Glutamatergic neuron (in vitro differentiated cells): ENCODE data around the gene CELF4. TPM values are rescaled to one million over a fixed set of nuclear protein-coding genes. Genes with fewer than 3 reads are reported as not detected.

Experiments used
- DNase-seq: peaks from one replicate; pipeline ENCODE4 v3.0.0; 2022
- H3K27ac Mint-ChIP-seq: one replicate; pipeline ENCODE4 v1.8.0; 2020; ENCODE audit warnings: mild to moderate bottlenecking, mixed read lengths, inconsistent platforms; ENCODE audit not compliant: unreplicated experiment
- H3K27me3 Mint-ChIP-seq: one replicate; pipeline ENCODE4 v1.8.0; 2020; ENCODE audit warnings: mild to moderate bottlenecking, moderate library complexity, mixed read lengths, inconsistent platforms; ENCODE audit not compliant: unreplicated experiment
- H3K36me3 Mint-ChIP-seq: one replicate; pipeline ENCODE4 v1.8.0; 2020; ENCODE audit warnings: mild to moderate bottlenecking, mixed read lengths, inconsistent platforms; ENCODE audit not compliant: unreplicated experiment
- H3K4me1 Mint-ChIP-seq: one replicate; pipeline ENCODE4 v1.8.0; 2020; ENCODE audit warnings: mild to moderate bottlenecking, low read depth, mixed read lengths, inconsistent platforms; ENCODE audit not compliant: unreplicated experiment
- H3K4me3 Mint-ChIP-seq: one replicate; pipeline ENCODE4 v1.8.0; 2020; ENCODE audit warnings: mild to moderate bottlenecking, mixed read lengths, inconsistent platforms; ENCODE audit not compliant: unreplicated experiment
- H3K9me3 Mint-ChIP-seq: one replicate; pipeline ENCODE4 v1.8.0; 2020; ENCODE audit warnings: mild to moderate bottlenecking, moderate library complexity, mixed read lengths, inconsistent platforms; ENCODE audit not compliant: unreplicated experiment
- CTCF ChIP-seq: fragments of 200-600 bp; sonication (generic); IDR thresholded peaks from one replicate; pipeline ENCODE4 v1.5.0; 2021; ENCODE audit not compliant: partially characterized antibody, unreplicated experiment
- total RNA-seq: library from RNA; stranded (reverse); fragmentation: NEBNext Ultra II Directional; extraction: Animal tissue kit (Norgen Biotek cat#: 25700); gene quantifications from one replicate; pipeline ENCODE4 v1.2.1, GENCODE V29; 2021; ENCODE audit not compliant: unreplicated experiment

Gene CELF4
- total RNA-seq, 1 donor from 2014 or later = 38.4 TPM

DNA sequence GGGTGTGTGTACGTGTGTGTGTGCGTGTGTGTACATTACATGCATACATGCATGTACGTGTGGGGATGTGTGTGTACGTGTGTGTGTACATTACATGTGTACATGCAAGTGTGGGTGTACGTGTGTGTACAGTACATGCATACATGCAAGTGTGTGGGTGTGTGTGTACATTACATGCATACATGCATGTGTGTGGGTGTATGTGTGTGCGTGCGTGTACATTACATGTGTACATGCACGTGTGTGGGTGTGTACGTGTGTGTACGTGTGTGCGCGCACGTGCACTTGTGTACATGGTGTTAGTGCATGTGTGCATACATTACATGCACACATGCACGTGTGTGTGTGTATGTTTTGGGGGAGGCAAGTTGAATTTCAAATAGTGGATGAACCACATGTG is 300.6 kb downstream of the CELF4 start:
- H3K27ac Mint-ChIP-seq = no peak overlapping the region
- peaks cover 7% of the 10 kb centered on the region for H3K4me1 Mint-ChIP-seq
- H3K4me3 Mint-ChIP-seq = no peak overlapping the region
- H3K9me3 Mint-ChIP-seq = peaks cover 9% of the 10 kb centered on the region
- H3K36me3 Mint-ChIP-seq = peaks cover 7% of the 10 kb centered on the region
- peaks cover 18% of the 10 kb centered on the region for H3K27me3 Mint-ChIP-seq
- TF ChIP-seq CTCF = no peak
- DNase-seq = no peak

GRCh38 chr18:37261988-37262387 is 303.6 kb downstream of the CELF4 start:
- Mint-ChIP-seq H3K4me3 (peak overlapping the region; percentile 67), H3K4me1 (peaks cover 18% of the 10 kb centered on the region), H3K9me3 (peaks cover 9% of the 10 kb centered on the region), H3K36me3 (peaks cover 7% of the 10 kb centered on the region), H3K27me3 (peaks cover 16% of the 10 kb centered on the region), H3K27ac (no peak overlapping the region)
- TF ChIP-seq CTCF = no peak
- DNase-seq = no peak

- H3K27me3 Mint-ChIP-seq = peaks cover 16% of the 10 kb centered on the region
These were observed 304.3 kb downstream of the CELF4 start for GRCh38 chr18:37261246-37261840.

GRCh38 chr18:37260367-37261093 is 305.1 kb downstream of the CELF4 start:
- peaks cover 9% of the 10 kb centered on the region for H3K9me3 Mint-ChIP-seq
- peaks cover 7% of the 10 kb centered on the region for H3K36me3 Mint-ChIP-seq
- H3K4me1 Mint-ChIP-seq = peaks cover 18% of the 10 kb centered on the region
- no peak overlapping the region for H3K4me3 Mint-ChIP-seq
- no peak for TF ChIP-seq CTCF
- no peak overlapping the region for H3K27ac Mint-ChIP-seq
- no peak for DNase-seq
- peaks cover 16% of the 10 kb centered on the region for H3K27me3 Mint-ChIP-seq

More at GRCh38 chr18:37261246-37261840, 304.3 kb downstream of the CELF4 start:
- TF ChIP-seq CTCF = no peak
- Mint-ChIP-seq H3K36me3 (peaks cover 7% of the 10 kb centered on the region), H3K4me1 (peaks cover 18% of the 10 kb centered on the region), H3K9me3 (peaks cover 9% of the 10 kb centered on the region), H3K27ac (peak overlapping the region; percentile 8), H3K4me3 (no peak overlapping the region)
- DNase-seq = peak; percentile 51

DNA sequence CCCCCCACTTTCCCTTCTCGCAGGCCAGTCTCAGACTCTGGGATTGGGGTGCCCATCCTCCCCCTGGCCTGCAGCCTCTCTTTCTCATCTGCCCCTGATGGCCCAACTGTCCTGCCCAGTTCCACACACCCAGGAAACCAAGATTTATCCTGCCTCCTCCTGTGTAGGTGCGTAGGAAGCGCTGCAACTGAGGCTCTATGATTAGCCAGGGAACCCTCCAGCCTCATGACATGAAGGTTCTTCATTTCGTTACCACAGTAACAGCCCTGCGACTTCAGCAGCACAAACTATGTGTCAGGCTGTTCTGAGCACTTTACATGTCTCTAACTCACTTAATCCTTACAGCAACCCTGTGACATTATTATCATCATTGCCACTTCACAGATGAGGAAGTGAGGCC is 305.9 kb downstream of the CELF4 start:
- H3K4me1 Mint-ChIP-seq = peaks cover 15% of the 10 kb centered on the region
- peaks cover 19% of the 10 kb centered on the region for H3K27me3 Mint-ChIP-seq
- peaks cover 2% of the 10 kb centered on the region for H3K36me3 Mint-ChIP-seq
- no peak overlapping the region for H3K27ac Mint-ChIP-seq
- DNase-seq = no peak
- no peak for TF ChIP-seq CTCF
- no peak overlapping the region for H3K4me3 Mint-ChIP-seq
- peaks cover 5% of the 10 kb centered on the region for H3K9me3 Mint-ChIP-seq
